Mucosa of rectum (tissue), 2 donors: Measurements from ENCODE around the gene RIC3.

Experiments used
- H3K27ac ChIP-seq, 2 donors: one replicate each; pipeline ENCODE4 v1.7.0; 2013; ENCODE audit warnings: inconsistent platforms in 2 of 2, low read depth in 2 of 2, low read length in 2 of 2
- H3K27me3 ChIP-seq, 2 donors: one replicate each; pipeline ENCODE4 v1.7.0; 2013; ENCODE audit warnings: low read length in 2 of 2; ENCODE audit not compliant: control insufficient read depth in 2 of 2, insufficient read depth in 2 of 2
- H3K36me3 ChIP-seq, 2 donors: one replicate each; pipeline ENCODE4 v1.7.0; 2013; ENCODE audit warnings: low read length in 2 of 2; ENCODE audit not compliant: control insufficient read depth in 2 of 2, insufficient read depth in 2 of 2
- H3K4me1 ChIP-seq, 2 donors: one replicate each; pipeline ENCODE4 v1.7.0; 2013; ENCODE audit warnings: low read length in 2 of 2, mild to moderate bottlenecking in 1 of 2; ENCODE audit not compliant: control insufficient read depth in 2 of 2, insufficient read depth in 2 of 2
- H3K4me3 ChIP-seq, 2 donors: one replicate each; pipeline ENCODE4 v1.7.0; 2013; ENCODE audit warnings: low read length in 2 of 2
- H3K9ac ChIP-seq, 2 donors: one replicate each; pipeline ENCODE4 v1.7.0; 2013; ENCODE audit warnings: low read length in 2 of 2, low read depth in 1 of 2, mild to moderate bottlenecking in 1 of 2
- H3K9me3 ChIP-seq, 2 donors: one replicate each; pipeline ENCODE4 v1.7.0; 2013; ENCODE audit warnings: low read length in 2 of 2; ENCODE audit not compliant: control insufficient read depth in 2 of 2
- donor health status: healthy.
- donor health status: Normal muscosa, but diverticular disease.

Gene RIC3

GRCh38 chr11:8091721-8092120 lies 77.1 kb downstream of the RIC3 start:
- Histone ChIP-seq H3K9ac (no peak overlapping the region), H3K27ac (no peak overlapping the region), H3K27me3 (no peaks in the 10 kb centered on the region), H3K4me3 (no peak overlapping the region), H3K36me3 (no peaks in the 10 kb centered on the region), H3K9me3 (no peaks in the 10 kb centered on the region), H3K4me1 (peaks cover 0 to 16% of the 10 kb centered on the region in 2 donors)

- Histone ChIP-seq H3K36me3 (no peaks in the 10 kb centered on the region), H3K27ac (no peak overlapping the region), H3K9me3 (no peaks in the 10 kb centered on the region), H3K27me3 (no peaks in the 10 kb centered on the region), H3K4me1 (peaks cover 0 to 16% of the 10 kb centered on the region in 2 donors), H3K9ac (no peak overlapping the region), H3K4me3 (no peak overlapping the region)
Measured at GRCh38 chr11:8090756-8091155, 78.1 kb downstream of the RIC3 start.

GRCh38 chr11:8089791-8090510 lies 78.9 kb downstream of the RIC3 start:
- no peak overlapping the region for H3K4me3 ChIP-seq
- H3K27ac ChIP-seq, result no peak overlapping the region
- no peaks in the 10 kb centered on the region for H3K27me3 ChIP-seq
- H3K9ac ChIP-seq, result no peak overlapping the region
- H3K4me1 ChIP-seq, result peaks cover 0 to 16% of the 10 kb centered on the region in 2 donors
- no peaks in the 10 kb centered on the region for H3K36me3 ChIP-seq
- no peaks in the 10 kb centered on the region for H3K9me3 ChIP-seq

GRCh38 chr11:8087756-8088155 lies 81.1 kb downstream of the RIC3 start:
- H3K4me1 ChIP-seq, result peaks cover 0 to under 1% of the 10 kb centered on the region in 2 donors
- no peak overlapping the region for H3K4me3 ChIP-seq
- no peak overlapping the region for H3K9ac ChIP-seq
- no peaks in the 10 kb centered on the region for H3K36me3 ChIP-seq
- no peak overlapping the region for H3K27ac ChIP-seq
- H3K9me3 ChIP-seq, result no peaks in the 10 kb centered on the region
- peaks cover 2 to 9% of the 10 kb centered on the region in 2 donors for H3K27me3 ChIP-seq

GRCh38 chr11:8087185-8087584 lies 81.6 kb downstream of the RIC3 start:
- Histone ChIP-seq H3K4me3 (no peak overlapping the region), H3K27ac (no peak overlapping the region), H3K9ac (no peak overlapping the region), H3K36me3 (no peaks in the 10 kb centered on the region), H3K27me3 (peaks cover 4 to 11% of the 10 kb centered on the region in 2 donors), H3K4me1 (no peaks in the 10 kb centered on the region), H3K9me3 (no peaks in the 10 kb centered on the region)

GRCh38 chr11:8086571-8086970 lies 82.3 kb downstream of the RIC3 start:
- no peak overlapping the region for H3K27ac ChIP-seq
- H3K4me3 ChIP-seq, result no peak overlapping the region
- H3K4me1 ChIP-seq, result peaks cover 0 to 2% of the 10 kb centered on the region in 2 donors
- peaks cover 8 to 17% of the 10 kb centered on the region in 2 donors for H3K27me3 ChIP-seq
- no peaks in the 10 kb centered on the region for H3K9me3 ChIP-seq
- no peaks in the 10 kb centered on the region for H3K36me3 ChIP-seq
- no peak overlapping the region for H3K9ac ChIP-seq

- Histone ChIP-seq H3K27ac (no peak overlapping the region), H3K36me3 (no peaks in the 10 kb centered on the region), H3K4me1 (peaks cover 0 to 2% of the 10 kb centered on the region in 2 donors), H3K27me3 (peaks cover 8 to 18% of the 10 kb centered on the region in 2 donors), H3K4me3 (no peak overlapping the region), H3K9ac (no peak overlapping the region), H3K9me3 (no peaks in the 10 kb centered on the region)
Measured at GRCh38 chr11:8086001-8086479, 82.8 kb downstream of the RIC3 start.

- H3K36me3 ChIP-seq, result no peaks in the 10 kb centered on the region
- H3K9me3 ChIP-seq, result no peaks in the 10 kb centered on the region
- no peak overlapping the region for H3K27ac ChIP-seq
- peaks cover 8 to 26% of the 10 kb centered on the region in 2 donors for H3K27me3 ChIP-seq
- H3K9ac ChIP-seq, result no peak overlapping the region
- peaks cover 0 to 2% of the 10 kb centered on the region in 2 donors for H3K4me1 ChIP-seq
- H3K4me3 ChIP-seq, result no peak overlapping the region
Measured at GRCh38 chr11:8085011-8085645, 83.7 kb downstream of the RIC3 start.

- Histone ChIP-seq H3K4me1 (peaks cover 0 to 2% of the 10 kb centered on the region in 2 donors), H3K9ac (no peak overlapping the region), H3K36me3 (no peaks in the 10 kb centered on the region), H3K27ac (no peak overlapping the region), H3K9me3 (no peaks in the 10 kb centered on the region), H3K4me3 (no peak overlapping the region), H3K27me3 (peaks cover 8 to 30% of the 10 kb centered on the region in 2 donors)
Measured at GRCh38 chr11:8084352-8084751, 84.5 kb downstream of the RIC3 start.

GRCh38 chr11:8083871-8084281 lies 84.9 kb downstream of the RIC3 start:
- H3K36me3 ChIP-seq, result no peaks in the 10 kb centered on the region
- no peak overlapping the region for H3K4me3 ChIP-seq
- H3K27ac ChIP-seq, result no peak overlapping the region
- no peak overlapping the region for H3K9ac ChIP-seq
- H3K27me3 ChIP-seq, result peaks cover 8 to 30% of the 10 kb centered on the region in 2 donors
- H3K9me3 ChIP-seq, result no peaks in the 10 kb centered on the region
- H3K4me1 ChIP-seq, result peaks cover 0 to 2% of the 10 kb centered on the region in 2 donors
